Cardiac septum (tissue), 1 donor: Measurements from ENCODE around the gene IVD. TPM values are rescaled to one million over a fixed set of nuclear protein-coding genes. Genes with fewer than 3 reads are reported as not detected.
A peak's percentile ranks its signal among the peaks of the same experiment; 100 is the strongest.

Experiments
- DNase-seq: peaks from one replicate; pipeline ENCODE4 v3.0.0-alpha.2; 2020; ENCODE audit warnings: low spot score
- intact Hi-C: fragments of 100-400 bp; cut with DNase I; formaldehyde crosslinking; loops from one replicate; pipeline ENCODE4 v1.14.0; 2022
- total RNA-seq: library from RNA; stranded (reverse); fragmentation: NEBNext Ultra II Directional; extraction: Animal tissue kit (Norgen Biotek cat#: 25700); gene quantifications from one replicate; pipeline ENCODE4 v1.2.1, GENCODE V29; 2021
- donor health status: DM: no; HTN: no; CAD: no.

IVD gene
- total RNA-seq, 1 donor from 2014 or later = 106 TPM

DNA sequence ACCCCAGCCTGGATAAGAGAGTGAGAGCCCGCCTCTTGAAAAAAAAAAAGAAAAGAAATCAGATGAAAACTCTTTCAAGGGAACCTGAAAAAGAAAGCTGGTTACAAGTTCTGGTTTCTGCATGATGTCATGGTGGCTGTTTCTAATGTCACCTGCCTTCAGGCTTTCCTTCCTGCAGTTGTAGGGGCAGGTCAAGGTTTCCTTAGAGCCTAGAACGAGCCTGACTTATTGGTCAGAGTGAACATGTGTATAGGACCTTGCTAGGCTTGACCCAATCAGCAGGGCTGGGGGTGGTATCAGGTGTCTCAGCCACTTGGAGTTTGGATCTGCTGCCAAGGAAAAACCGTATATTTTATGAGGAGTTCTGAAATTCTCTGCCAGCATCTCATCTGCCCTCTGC lies 3.8 kb downstream of the IVD start:
- intact Hi-C loops = loop anchor here (5.0 kb wide), 1 partner anchor 122 kb away; no protein-coding TSS in a partner anchor
- no peak for DNase-seq

DNA sequence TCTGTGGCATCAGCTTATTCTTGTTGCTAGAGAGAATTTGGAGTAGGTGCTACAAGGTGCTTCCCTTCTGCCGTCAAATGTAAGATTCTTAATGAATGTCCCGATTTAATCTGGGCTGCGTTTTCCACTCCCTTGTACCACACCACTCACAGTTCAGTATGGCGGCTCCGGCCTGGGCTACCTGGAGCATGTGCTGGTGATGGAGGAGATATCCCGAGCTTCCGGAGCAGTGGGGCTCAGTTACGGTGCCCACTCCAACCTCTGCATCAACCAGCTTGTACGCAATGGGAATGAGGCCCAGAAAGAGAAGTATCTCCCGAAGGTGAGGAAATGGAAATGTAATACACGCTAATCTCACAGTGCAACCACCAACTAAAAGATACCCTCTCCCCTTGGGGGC lies 4.9 kb downstream of the IVD start:
- no peak for DNase-seq
- intact Hi-C loops = no loop called here

DNA sequence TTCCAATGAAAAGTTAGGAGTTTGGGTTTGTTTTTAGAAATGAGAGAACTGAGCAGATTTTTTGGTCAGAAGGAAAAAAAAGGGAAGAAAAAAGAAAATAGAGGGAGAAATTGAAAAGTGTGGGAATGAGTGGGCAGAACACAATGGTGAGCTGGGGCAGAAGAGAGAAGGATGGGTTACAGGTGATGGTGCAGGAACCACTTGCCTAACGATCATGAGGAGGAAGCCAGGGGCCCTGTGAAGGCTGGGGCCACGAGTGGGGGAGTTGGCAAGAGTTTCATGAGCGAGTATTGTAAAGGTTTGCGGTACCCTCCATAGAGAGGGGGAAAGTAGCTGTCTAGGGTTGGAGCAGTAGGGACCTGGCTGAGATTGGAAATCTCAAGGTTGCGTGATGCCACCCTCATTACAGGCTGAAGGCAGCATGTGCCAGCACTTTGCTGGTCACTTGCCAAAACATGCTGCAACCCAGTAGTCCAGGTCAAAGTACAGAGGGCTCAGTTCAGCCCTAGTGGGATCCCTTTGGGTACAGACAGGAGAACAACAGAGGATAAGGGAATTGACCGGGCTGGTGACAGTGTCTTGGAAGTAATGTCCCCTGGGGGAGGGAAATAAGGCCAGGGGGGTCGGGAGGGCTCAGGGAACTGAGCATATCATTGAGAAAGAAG lies 6.6 kb downstream of the IVD start:
- intact Hi-C loops = no loop called here
- DNase-seq = no peak

DNA sequence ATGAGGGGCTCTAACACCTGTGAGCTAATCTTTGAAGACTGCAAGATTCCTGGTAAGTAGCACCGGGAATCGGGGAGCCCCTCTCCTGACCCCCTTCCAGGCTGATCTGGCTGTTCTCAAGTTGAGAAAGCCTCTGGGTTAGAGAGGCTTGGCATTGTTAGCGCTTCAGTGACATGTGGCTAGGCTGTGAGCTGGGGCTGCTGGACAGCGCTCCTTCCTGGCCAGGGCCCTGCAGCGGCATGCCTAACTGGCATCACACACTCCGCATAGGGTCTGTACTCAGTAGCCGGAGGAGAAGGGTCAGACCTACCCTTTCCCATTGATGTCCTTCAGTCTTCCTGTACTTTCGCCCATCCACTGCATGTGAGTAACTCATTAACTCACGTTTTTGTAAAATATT lies 7.4 kb downstream of the IVD start:
- DNase-seq = no peak
- intact Hi-C loops = no loop called here

DNA sequence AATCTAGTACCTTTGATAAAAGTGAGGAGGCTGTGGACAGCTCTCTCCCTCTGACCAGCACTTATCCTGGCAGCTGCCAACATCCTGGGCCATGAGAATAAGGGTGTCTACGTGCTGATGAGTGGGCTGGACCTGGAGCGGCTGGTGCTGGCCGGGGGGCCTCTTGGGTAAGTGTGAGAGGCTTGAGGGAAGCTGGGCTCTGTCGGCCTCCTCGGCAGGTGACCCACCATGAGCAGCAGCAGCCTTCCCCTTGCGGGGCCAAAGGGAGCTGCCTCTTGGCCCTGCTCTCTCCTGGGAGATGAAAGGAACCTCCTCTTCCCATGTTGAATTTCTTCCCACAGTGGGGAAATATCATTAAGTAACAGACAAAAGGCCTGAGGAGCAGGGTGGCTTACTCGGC lies 9.2 kb downstream of the IVD start:
- no peak for DNase-seq
- intact Hi-C loops = no loop called here

DNA sequence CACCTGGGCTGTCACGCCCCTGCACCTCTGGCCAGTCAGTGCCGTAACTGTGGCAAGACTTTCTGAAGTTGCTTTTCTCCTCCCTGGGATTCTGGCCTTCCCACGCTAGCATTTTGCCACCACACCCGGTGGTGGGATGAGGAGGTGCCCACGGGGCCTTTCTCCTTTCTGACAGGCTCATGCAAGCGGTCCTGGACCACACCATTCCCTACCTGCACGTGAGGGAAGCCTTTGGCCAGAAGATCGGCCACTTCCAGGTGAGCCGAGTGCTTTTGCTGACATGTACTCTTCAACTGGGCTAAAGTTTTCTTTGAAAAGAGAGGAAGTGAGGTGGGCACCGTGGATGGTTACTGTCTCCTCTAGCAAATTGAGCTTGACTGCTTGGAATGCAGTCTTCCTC lies 9.6 kb downstream of the IVD start:
- intact Hi-C loops = no loop called here
- no peak for DNase-seq

DNA sequence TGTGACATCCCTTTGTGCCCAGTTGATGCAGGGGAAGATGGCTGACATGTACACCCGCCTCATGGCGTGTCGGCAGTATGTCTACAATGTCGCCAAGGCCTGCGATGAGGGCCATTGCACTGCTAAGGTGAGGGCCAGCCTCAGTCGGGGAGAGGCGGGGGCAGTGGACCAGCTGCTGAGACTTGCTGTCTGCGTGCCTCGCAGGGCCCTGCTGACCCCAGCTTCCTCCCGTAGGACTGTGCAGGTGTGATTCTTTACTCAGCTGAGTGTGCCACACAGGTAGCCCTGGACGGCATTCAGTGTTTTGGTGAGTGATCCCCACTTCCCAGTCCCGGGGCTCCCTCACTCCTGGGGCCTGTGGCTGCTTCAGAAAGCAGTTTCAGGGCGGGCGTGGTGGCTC lies 10.5 kb downstream of the IVD start:
- DNase-seq = no peak
- intact Hi-C loops = no loop called here

DNA sequence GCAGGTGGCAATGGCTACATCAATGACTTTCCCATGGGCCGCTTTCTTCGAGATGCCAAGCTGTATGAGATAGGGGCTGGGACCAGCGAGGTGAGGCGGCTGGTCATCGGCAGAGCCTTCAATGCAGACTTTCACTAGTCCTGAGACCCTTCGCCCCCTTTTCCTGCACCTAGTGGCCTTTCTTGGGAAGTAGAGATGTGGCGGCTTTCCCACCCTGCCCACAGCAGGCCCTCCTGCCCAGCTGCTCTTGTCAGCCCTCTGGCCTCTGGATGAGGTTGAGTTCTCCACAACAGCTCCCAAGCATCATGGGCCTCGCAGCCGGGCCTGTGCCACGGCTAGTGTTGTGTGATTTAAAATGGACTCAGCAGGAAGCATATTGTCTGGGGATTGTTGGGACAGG lies 12.5 kb downstream of the IVD start:
- intact Hi-C loops = no loop called here
- DNase-seq = no peak

DNA sequence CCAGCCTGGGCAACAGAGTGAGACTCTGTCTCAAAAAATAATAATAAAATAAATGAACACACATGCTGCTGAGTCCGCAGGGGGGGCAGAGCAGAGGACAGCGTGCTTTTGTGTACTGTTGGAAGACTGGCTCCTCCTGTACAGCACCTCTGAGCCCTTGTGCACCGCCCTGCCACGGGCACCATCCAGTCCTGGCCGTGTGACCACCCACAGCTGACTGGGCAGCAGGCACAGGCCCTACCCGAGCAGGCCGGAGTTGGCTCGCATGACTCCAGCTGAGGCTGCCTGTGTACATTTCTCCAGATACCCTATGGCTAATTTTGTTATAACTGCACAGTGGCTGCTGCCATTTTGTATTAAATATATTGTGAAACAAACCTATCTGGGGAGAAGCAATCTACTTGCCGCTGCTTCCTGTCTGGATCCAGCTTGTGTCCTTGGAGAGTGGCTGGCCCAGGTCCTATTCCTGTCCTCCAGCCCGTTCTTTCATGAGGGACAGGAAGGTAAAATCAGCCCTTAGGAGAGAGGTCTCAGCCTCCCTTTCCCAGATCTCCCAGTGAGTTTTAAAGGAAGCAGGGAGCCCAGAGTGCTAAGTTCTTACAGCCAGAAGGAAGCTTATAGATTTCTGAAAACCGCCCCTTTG lies 14.6 kb downstream of the IVD start:
- intact Hi-C loops = loop anchor here (2.0 to 10.0 kb wide), 2 partner anchors 51 to 355 kb away; no protein-coding TSS in a partner anchor
- no peak for DNase-seq

DNA sequence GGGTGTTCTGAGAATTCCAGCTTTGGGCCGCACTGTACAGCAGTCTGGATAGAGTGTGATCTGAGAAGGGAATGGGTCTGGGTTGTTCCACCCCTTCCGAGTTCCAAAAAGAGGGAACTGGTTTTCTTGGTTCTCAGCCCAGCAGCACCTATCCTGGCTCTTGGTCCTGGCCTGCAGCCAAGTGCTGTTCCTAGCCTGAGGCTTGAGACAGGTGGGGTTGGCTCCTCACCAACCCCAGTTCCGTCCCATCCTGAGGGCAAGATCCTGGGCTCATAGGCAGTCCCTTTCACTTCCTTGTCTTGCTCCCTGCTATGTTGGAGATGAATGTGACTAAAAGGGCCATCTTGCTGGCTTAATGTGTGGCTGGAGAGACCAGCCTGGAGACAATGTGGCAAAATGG lies 15.2 kb downstream of the IVD start:
- intact Hi-C loops = loop anchor here (1.0 to 10.0 kb wide), 4 partner anchors 52 to 356 kb away; partner anchors contain the start of gene CCDC9B
- no peak for DNase-seq

DNA sequence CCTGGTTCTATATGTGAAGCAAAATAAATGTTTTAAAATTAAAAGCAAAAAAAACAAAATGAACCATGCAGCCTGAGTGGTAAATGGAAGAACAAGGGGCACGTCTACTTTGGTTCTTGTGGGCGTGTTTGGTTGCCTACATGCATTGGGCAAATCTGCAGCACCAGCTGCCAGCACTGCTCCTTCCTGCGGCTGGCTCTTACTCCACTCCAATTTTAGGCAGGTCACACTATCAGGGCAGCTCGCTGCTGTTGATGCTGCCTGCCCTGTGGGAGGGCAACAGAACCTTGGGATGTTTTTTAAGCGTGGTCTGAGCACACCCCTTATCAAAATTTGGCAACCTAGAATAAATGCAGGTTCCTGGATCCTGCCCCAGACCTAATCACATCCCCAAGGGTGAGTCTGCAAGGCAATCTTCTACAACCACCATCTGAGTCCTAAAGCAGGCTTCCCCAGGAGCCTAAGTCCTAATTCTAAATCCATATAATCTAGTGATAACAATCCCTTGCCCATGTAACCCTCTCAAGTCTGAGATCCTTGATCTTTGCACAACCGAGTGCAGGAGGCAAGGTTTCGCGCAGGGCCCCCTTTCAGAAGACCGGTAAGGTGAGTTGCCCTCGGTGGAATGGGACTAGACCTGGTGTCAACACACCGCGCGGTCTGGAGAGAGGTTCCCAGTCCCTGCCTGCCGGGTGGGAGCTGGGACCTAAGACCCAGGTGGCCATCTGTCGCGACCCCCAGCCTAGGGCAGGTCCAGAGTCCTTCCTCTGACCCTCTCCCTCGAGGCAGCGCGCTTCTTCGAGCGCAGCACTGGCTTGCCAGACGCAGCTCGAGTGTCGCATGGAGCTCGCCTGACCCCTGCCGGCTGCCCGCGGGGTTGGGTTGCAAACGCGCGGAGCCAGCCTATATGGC lies 15.9 kb downstream of the IVD start:
- intact Hi-C loops = loop anchor here (1.0 to 10.0 kb wide), 5 partner anchors 53 to 357 kb away; partner anchors contain the start of gene CCDC9B
- peak; percentile 94 for DNase-seq

DNA sequence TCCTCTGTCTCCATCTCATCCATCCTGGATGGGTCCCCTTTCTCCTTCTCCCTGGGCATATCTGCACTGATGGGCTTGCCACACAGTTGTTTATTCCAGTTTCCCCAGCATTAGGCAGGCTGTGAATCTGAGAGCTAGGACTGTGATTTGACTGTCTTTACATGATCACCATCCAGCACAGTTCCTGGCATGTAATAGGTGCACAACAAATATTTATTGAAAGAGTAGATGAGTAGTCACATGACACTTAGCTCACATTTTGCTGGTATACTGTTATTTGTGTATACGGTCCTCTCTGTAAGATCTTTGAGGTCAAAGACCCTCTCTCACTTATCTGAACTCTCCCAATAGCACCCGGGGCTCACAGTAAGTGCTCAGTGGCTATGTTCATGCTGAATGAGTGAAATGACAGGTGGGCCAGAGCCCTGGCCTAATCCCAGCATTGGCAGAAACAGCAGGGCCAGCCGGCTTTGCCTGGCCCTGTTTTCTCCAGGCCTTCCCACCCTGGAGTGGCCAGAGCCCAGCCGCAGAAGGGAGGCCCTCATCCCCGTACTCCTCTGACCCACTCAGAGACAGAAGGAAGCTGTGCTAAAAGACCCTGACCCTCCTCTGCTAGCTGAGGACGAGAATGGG lies 19.0 kb downstream of the IVD start:
- intact Hi-C loops = loop anchor here (10.0 kb wide), 1 partner anchor 360 kb away; no protein-coding TSS in a partner anchor
- no peak for DNase-seq

DNA sequence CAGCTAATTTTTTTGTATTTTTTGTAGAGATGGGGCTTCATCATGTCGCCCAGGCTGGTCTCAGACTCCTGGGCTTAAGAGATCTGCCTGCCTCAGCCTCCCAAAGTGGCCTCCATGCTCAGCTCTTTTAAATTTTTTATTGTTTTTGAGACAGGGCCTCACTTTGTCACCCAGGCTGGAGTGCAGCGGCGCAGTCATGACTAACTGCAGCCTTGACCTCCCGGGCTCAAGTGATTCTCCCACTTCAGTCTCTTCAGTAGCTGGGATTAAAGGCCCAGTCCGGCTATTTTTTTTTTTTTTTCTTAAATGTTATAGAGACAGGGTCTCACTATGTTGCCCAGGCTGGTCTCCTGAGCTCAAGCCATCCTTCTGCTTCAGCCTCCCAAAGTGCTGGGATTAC lies 20.1 kb downstream of the IVD start:
- DNase-seq = no peak
- intact Hi-C loops = loop anchor here (10.0 kb wide), 1 partner anchor 361 kb away; no protein-coding TSS in a partner anchor

DNA sequence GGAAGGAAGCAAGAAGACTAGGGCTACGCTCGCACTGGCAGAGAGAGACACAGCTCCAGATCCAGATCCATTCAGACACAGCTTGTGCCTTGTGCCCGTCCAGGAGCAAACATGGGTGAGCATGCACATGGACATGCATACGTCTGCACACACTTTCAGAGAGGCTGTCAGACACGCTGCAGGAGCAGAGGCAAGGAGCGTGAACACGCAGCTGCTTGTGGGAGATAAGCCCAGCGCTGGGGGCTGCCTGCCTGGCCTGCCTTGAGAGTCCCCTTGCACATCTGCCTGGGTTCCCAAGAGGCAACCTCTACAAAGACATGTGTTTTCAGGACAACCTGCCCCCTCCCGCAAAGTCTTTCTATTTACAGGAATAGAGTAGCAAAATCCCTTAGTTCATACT lies 21.6 kb downstream of the IVD start:
- intact Hi-C loops = loop anchor here (10.0 kb wide), 1 partner anchor 362 kb away; no protein-coding TSS in a partner anchor
- DNase-seq = no peak

DNA sequence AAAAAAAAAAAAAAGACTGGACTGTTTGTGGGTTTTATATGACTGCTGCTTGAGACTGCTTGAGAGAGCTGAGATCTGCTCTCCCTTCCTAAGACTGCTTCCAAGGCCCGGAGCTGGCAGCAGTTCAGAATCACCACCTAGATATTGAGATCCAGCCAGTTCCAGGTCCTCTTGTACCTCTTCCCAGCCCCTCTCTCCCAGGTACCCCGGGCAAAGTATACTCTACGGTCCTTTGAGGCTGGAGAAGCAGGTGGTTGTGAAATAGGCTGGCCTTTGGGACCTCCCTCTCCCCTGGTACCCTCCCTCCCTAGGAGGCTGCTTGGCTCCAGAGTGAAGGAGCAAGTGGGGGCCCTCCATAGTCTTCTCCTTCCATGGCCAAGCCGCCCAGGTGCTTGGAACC lies 22.6 kb downstream of the IVD start:
- DNase-seq = no peak
- intact Hi-C loops = loop anchor here (10.0 kb wide), 1 partner anchor 363 kb away; no protein-coding TSS in a partner anchor

DNA sequence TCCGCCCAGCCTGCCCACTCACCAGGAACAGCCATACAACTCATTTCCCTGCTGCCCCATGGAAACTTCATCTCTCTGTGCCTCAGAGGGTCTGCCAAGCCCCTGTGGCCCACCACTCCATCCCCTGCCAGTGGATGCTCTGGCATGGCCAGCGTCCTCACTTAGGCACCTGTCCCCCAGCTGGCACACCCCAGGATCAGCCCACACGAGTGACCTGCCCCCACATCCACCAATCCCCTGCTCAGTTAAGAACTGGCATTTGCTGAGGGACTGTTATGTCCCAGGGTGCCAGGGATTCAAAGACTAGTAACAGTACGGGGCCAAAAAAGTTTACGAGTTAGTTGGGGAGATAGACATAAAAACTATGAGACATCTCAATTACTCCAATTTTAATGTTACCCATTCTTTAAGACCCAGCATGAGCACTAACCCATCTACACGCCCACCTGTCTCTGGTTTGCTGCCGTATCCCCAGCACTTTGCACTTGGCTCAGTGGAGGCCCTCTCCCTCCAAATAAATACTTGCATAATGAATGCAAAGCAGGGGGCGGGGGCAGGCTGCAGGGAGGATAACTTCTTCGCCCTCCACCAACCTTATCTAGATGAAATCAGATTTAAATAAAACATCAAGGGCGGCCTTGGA lies 23.6 kb downstream of the IVD start:
- intact Hi-C loops = loop anchor here (10.0 kb wide), 1 partner anchor 364 kb away; no protein-coding TSS in a partner anchor
- no peak for DNase-seq

DNA sequence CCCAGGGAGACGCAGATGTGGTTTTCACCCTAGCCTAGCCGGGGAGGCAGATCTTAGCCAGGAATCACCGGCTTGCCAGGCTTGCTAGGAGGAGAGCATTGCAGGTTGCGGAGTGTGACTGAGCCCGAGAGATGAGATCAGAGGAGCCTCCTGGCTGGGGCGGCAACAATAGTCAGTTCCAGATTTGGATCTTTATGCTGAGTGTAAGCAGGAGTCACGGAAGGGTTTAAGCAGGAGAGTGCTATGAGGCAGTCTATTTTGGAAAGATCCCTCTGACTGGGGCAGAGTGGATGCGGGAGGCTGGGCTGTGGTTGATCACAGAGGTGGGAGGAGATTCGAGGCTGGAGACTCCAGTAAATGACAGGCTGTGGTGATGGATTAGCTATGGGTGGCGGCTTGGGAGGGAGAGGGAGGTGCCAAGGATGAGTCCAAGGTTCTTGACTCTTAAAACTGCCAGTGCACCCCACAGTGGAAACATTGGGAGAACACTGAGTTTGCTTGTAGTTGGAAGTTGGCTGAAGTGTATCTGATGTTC lies 24.7 kb downstream of the IVD start:
- intact Hi-C loops = no loop called here
- no peak for DNase-seq

DNA sequence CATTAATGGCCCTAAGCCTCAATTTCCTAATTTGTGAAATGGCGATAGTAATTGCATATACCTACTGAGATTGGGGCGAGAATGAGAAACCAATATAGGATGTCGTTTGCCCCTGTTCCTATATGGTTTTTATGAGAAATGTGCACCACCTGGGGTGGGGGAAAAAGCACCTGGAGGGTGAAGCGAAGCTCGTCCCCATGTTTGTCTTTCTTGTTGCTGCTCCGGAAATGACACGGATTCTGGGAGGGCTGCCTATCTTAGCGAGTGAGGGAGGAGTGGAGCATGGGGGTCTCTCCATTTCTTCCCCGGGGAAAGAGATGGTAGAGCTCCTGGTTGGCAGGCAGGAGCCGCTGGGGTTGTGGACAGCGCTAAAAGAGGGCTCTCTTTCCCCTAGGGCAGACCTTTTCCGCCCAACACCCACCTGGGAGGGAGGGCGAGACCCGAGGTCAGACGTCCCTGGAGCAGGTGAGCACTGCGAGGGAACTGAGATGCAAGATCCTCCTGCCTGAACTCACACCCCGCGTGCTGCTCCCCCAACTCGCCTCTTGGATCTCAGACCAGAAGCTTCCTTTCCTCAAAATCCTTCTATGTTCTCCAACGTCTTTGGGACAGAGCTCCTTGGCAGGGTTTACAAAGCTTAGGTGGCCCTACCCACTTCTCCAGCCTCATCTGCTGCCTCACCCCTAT lies 29.6 kb downstream of the IVD start:
- no peak for DNase-seq
- intact Hi-C loops = no loop called here
